ENCODE data around the gene RTTN. TPM values are rescaled to one million over a fixed set of nuclear protein-coding genes. Genes with fewer than 3 reads are reported as not detected.

Gene RTTN
- total RNA-seq, 1 donor from 2014 or later, result 15.7 TPM

DNA sequence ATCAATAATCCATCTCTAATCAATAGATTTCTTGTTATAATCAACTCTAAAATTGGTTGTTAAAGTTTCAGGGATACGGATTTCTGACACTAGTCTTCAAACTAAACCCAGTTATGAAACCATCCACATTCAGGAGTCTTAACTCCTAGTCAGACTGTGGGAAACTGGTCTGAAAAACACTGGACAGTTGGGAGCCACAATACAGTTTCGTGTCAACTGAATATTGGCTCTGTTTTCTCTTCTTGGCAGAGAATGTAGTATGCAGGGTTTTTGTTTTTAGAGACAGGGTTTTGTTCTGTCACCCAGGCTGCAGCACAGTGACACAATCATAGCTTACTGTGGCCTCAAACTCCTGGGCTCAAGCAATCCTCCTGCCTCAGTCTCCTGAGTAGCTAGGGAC lies 123.1 kb downstream of the RTTN start:
- no peak for DNase-seq (ENCODE audit: low spot score)

DNA sequence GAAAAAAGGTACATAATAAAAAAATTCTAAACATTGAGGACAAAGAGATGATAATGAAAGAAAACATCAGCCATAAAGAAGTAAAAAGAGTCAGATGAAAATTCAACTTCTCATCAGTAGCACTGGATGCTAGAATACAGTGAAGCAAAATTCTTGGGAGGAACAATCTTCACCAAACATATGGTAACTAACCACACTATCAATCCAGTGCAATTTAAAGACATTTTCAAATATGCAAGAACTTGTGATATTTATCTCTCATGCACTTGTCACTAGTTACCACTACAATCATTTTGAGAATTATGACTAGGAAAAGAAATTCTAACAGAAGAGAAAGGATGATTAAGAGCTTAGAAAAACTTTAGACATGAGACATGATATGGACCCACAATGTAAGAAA lies 127.4 kb downstream of the RTTN start:
- DNase-seq (ENCODE audit: low spot score), result no peak

DNA sequence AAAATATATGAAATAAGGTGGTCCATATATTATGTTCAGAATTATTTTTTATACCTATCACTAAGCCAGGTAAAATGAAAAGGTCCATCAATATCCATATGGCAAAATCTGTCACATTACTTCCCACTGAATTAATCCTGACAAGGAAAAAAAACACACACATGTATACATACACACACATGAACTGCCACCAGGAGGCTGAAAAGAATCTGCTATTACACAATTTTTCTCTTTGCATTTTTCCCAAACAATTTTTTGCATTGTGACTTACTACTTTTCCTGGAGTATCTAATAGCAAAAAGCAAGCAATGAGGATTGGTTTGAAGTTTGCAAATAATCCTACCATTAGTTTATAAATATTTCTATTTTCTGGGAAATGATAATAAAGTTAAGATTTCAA lies 129.6 kb downstream of the RTTN start:
- no peak for DNase-seq (ENCODE audit: low spot score)

DNA sequence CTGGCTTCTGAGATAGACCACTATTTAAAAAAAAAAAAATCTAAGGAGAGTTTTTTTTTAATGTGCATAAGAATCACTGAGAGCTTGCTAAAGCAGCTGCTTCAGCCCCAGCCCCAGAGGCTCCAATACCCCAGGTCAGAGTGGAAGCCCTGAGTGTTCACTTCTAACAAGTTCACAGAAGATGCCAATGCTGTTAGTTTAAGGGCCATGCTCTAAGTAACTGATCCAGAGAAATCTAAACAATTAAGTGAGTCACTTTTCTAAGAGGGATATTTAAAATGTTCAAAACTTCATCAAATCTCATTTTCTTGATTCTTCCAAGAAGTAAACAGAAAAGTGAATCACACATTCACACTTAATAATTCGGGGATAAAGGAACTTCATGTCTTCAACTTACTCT lies 131.4 kb downstream of the RTTN start:
- no peak for DNase-seq (ENCODE audit: low spot score)

DNA sequence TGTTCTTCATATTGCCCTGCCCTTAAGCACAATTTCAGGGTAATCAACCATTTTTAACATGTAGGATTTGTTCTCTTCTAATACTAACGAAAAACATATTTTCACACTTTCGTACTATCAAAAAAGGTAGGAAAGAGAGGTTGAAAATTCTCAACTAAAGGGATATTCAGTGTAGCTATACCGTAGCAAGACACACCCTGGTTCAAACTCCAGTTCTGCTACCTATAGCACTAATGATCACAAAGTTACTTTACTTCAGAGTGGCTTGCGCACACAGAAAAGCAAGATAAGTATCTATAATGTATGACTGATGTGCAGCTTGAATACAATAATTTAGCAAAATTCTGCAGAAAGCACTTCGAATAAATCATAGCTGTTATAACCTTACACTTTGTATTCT lies 132.1 kb downstream of the RTTN start:
- no peak for DNase-seq (ENCODE audit: low spot score)

DNA sequence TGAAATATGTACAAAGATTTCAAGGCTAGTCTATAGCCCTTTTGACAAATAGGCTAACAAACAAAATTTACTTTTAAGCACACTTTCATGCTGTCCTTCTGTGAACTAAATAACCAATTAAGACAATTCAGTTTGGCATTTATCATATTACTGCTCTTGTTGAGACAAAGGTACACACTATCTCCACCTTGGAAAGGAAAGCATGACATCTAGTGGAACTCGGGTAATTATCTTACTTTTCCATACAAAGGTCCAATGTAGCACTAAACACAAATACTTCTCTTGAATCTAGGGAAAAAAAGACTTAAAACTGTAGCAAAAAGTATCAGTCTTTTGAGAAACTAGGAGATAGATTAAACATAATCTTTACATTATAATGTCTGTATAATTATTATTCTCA lies 132.8 kb downstream of the RTTN start:
- DNase-seq (ENCODE audit: low spot score), result no peak

DNA sequence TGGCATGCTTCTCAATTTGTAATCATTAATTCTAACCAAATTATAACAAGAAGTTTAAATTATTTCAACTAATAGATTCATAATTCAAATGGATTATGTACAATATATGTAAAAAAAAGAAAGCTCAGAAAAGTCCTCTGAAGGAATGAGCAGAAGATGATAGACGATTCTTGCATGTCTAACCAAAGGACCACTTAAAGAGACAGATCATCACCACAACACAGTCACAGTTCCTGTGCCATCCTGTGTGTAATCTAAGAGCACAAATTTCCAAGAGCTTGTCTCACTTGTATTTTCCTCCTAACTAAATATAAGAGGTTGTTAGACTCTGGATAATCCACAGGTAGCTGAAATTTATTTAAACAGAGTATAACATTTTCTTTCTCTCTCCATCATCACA lies 135.5 kb downstream of the RTTN start:
- DNase-seq (ENCODE audit: low spot score), result no peak

DNA sequence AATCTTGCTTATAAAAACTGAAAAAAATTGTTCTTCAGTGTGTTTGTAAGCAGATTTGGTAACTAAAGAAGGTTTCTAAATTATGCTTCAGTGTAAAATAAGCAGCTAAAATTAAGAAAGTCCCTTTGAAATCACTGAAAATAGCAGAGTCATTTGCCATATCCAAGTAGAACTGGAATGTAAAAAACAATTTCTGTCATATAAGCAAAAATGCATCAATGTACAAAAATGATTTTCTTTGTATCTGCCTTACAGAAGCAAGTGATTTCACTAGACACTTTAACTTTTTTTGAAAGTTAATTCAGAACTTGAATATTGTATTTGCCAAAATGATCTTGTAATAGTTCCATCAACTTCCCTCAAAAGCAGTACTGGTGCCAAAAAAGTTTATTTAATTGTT lies 136.1 kb downstream of the RTTN start:
- no peak for DNase-seq (ENCODE audit: low spot score)

DNA sequence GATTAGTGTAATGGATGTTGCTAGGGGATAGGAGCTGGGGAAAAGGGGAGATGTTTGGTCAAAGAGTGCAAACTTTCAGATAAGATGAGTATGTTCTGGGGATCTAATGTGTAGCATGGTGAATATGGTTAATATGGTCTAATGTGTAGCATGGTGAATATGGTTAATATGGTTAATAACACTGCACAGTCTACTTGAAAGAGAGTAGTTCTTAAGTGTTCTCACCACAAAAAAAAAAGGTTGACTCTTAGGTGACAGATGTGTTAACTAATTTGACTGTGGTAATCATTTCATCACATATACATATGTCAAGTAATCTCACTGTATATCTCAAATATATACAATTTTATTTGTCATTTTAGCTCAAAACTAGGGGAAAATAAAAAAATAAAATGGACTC lies 136.5 kb downstream of the RTTN start:
- no peak for DNase-seq (ENCODE audit: low spot score)

DNA sequence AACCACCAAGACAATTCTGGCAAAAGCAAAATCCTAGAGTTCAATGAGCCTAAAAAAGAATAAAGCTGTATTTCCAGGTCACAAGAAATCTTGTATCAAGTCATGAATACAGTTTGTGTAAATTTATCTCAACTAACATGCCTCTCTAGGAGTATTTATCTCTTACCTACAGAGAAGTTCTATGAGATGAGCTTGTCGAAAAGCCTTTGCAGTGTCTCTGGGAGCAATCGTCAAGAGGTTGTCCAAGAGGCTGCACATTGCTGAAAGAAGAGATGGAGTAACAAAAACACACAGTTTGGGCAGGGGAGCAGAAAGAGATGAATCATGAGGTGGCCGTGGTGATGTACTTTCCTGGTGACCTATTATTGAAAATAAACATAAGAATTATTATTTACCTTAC lies 145.8 kb downstream of the RTTN start:
- no peak for DNase-seq (ENCODE audit: low spot score)

DNA sequence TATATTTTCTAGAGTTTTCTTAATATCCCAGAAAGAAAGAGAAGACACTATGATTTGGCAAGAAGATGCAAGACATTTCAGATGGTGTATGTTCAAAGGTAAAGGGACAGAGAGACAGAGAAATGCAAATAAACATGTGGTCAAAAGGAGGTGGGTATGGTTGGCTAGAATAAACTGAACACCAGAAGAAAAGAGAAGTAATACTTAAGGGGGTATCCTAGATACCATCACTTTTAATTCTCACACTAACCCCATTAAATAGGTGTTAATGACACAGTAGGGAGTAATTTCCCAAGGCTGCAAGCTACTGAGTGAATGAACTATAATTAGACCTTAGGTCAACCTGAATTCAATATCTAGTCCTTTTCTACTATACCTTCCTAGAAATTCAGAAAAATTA lies 146.6 kb downstream of the RTTN start:
- DNase-seq (ENCODE audit: low spot score), result no peak

DNA sequence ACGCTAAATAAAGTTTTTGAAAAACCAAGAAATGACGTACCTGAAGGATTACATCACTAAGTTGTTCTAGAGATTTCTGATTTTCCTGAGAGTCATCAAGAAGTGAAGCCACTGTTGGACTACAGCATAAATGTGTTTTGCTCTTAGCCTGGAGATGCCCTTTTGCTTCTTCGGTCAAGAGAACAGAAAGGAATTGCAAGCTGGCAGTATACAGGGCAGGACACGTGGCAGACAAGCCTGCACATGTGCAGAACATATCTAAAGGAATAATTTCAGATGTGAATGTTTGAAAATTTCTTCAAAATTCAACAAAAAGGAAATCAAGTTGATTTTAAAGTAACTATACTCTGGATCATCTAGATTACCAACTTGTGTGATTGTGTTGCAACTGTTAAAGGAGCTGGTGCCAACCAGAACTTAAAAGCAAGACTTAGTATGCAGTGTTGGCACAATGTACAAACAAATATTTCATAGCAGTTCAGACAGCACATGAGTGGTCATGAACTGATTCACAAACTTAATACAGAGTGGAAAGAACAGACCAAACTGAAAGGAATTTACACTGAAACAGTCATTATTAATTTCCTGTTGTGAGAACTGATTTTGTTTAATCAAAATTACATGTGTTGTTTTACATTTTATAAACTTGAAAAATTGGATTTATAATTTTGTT lies 157.4 kb downstream of the RTTN start:
- DNase-seq (ENCODE audit: low spot score), result no peak

DNA sequence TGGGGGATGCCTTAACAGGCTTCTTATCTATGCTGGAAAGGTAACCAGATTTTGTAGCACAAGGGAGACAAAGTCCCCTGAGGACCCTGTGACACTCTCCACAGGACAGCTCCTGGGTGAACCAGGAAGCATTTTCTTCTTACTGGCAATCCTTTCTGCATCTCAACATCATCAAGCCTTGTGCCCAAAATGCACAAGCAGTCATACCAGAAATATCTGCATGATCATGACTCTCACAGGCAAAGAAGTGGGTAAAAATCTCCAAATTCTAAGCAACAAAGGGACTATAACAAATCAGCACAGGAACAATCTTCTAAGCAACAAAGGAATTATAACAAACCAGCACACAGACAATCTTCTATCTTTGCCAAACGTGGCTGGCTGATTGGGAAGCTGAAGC lies 158.7 kb downstream of the RTTN start:
- DNase-seq (ENCODE audit: low spot score), result no peak

DNA sequence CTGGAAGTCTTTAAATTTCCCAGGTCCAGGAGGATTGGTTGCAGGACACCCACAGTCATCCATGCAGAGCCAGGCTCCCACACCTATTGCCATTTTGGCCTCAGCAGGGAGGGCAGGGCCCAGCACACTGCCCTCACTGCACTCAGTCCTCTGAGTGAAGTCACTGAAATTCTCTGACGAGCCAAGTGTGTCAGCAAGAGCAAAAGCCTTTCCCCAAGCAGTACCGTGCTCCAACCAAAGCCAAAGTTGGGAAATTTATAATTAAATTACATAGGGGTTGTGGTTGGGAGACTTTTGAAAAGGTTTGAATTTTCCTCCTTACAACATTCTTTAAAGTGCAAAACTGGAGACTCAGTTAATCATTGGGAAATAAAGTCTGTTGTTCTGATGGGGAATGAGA lies 159.3 kb downstream of the RTTN start:
- no peak for DNase-seq (ENCODE audit: low spot score)

DNA sequence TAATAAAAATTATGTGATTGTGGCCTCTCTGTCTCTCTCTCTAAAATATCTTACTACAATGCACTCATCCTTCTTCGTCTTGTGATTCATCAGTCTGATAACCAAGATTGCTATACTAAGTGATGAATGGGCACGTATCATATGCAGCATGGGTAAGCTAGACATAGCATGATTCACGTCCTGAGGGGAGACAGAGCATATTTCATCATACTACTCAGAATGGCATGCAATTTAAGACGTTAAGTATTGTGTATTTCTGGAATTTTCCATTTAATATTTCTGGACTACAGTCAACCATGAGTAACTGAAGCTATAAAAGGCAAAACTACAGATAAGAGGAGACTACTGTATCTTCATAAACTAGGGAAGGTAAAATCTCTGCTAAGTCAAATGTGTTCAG lies 160.9 kb downstream of the RTTN start:
- no peak for DNase-seq (ENCODE audit: low spot score)

DNA sequence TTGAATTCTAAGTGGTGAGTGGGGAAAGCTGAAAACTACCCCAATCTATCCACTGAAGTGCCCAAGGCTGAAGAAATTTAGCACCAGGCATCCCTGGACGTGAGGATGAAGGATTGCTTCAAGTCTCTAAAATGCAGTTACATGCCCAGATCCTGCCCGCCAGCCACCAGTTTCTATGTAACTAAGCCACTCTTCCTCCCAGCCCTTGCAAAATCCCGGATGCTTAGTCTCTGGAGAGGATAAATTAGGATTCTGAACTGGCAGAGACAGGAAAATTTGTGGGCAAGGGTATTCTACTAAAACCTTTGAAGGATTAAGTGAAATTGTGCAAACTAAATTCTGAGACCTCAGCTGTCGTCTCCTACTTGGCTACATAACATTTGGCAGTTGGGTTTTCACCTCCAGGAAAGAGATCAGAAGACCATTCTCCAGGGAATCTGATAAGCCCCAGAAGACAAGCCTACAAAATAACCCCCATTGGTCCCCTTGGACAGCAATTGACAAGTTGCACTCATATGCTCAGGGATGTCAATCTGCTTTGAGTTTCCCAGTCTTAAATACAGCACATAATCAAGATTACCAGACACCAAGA lies 163.9 kb downstream of the RTTN start:
- DNase-seq (ENCODE audit: low spot score), result no peak

DNA sequence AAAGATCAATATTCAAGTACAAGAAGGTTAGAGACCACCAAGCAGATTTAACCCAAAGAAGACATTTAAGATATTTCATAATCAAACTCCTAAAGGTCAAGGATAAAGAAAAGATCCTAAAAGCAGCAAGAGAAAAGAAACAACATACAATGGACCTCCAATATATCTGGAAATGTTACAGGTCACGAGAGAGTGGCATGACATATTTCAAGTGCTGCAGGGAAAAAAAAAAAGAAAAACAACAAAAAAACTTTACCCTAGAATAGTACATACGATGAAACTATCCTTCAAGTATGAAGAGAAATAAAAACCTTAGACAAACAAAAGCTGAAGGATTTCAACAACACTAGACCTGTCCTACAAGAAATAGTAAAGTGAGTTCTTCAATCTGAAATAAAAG lies 166.3 kb downstream of the RTTN start:
- DNase-seq (ENCODE audit: low spot score), result no peak

DNA sequence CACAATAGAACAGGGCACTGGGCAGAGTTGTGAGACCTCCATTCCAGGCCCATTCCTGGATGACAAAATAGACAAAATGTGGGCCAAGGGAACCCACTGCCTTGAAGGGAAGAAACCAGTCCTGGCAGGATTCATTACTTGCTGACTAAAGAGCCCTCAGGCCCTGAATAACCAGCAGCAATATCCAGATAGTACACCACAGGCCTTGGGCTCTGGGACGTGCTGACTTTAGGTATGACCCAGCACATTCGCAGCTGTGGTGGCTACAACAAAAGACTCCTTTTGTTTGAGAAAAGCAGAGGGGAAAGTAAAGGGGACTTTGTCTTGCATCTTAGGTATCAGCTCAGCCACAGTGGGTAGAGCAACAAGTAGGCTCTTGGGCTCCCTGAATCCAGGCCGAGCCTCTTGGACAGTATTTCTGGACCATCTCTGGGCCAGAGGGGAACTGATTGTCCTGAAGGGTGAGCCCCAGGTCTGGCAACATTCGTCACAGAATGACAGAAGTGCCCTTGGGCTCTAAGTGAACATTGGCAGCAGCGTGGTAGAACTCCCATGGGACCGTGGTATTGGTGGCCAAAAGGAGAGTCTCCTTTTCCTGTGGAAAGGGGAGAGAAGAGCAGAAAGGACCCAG lies 167.9 kb downstream of the RTTN start:
- no peak for DNase-seq (ENCODE audit: low spot score)

DNA sequence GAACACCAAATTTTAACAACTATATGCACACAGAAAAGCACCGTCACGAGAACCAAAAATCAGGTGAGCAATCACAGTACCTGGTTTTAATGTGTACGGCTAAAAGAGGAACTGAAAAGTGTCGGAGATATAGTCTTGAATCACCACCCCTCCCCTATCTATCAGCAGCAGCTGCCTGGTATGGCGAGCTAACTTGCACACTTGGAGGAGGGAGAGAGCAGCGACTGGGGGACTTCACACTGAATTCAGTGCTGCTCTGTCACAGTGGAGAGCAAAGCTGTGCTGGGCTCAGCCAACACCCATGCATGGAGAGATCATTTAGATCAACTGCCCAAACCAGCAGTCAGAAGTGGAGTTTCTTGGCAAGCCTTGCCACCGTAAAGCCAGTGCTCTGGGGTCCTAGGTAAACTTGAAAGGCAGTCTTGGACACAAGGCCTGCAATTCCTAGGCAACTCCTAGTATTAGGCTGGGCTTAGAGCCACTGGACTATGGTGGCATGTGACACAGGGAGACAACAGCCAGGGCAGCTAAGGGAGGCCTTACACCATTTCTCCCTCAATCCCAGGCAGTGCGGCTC lies 168.6 kb downstream of the RTTN start:
- DNase-seq (ENCODE audit: low spot score), result no peak

DNA sequence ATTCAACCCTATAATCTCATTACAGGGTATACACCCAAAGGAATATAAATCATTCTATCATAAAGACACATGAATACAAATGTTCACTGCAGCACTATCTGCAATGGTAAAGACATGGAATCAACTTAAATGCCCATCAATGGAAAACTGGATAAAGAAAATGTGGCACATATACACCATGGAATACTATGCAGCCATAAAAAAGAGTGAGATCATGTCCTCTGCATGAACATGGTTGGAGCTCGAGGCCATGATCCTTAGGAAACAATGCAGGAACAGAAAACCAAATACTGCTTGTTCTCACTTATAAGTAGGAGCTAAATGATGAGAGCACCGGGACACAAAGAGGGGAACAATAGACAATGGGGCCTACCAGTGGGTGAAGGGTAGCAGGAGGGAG lies 169.3 kb downstream of the RTTN start:
- no peak for DNase-seq (ENCODE audit: low spot score)

DNA sequence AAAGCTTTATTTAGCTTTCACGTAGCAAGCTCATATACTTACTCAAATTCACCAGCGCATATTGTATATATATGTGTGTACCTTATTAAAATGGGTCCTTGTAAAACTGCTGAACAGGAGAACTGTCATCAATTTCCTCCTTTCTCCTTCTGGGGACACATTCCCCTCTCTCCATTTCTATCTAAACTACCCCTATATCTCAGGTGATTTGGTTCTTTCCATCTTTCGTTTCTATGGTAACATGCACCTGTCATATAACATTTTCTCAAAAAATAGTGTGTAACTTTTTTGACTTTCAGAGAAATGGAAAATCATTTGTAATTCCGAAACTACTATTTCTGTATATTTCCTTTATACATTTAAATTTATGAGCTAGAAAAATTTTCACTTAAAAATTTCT lies 174.3 kb downstream of the RTTN start:
- DNase-seq (ENCODE audit: low spot score), result no peak

DNA sequence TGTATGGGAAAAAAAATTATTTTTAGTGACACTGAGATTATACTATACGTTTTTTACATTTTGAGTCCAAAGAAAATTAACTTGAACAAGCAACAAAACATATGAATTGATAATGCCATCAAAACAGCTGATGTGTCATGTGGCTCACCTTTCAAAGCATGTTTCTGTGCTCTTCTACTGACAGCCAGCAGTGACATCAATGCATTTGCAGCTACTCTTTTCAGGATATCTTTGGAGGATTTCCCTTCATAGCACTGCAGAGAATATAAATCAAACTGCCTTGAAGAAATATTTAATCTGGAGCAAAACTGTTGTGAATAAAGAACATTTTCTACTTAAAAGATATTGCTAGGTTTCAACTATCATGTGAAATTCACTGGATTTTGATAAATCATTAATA lies 174.8 kb downstream of the RTTN start:
- no peak for DNase-seq (ENCODE audit: low spot score)

DNA sequence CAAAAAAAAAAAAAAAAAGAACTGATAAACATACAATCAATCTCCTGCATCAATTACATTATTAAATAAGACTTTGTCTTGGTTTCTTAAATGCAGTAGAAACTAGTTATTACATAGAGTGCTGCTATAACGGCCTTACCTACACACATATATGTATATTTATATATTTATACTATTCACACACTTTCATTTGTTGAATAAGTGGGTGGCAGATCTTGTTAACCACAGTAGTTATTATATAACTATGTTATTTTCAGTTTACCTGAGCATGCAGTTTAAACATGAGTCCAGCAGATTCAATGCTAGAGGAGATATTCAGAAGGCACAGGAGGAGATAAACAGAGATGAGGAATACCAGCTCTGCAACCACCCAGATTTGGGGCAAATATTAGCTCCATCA lies 176.3 kb downstream of the RTTN start:
- DNase-seq (ENCODE audit: low spot score), result no peak
